Heart left ventricle (tissue), 16 donors: ENCODE measurements around the gene AFG3L2. TPM values are rescaled to one million over a fixed set of nuclear protein-coding genes. Genes with fewer than 3 reads are reported as not detected.

Experiments used
- ATAC-seq, 4 donors: fragments of 200-7000 bp; cut with Tn5 transposase; one replicate each; pipeline ENCODE4 v1.9.1; 2020 to 2022; ENCODE audit warnings: moderate library complexity in 4 of 4, mild to moderate bottlenecking in 3 of 4, moderate number of reproducible peaks in 1 of 4
- DNase-seq, 5 donors: peaks; one replicate each; pipeline ENCODE4 v3.0.0-alpha.2; 2020
- H3K27ac ChIP-seq, 12 donors: fragments of 200-600 bp; sonication (generic) in 4 of 12; one replicate each; pipeline versions ENCODE4 v1.5.0 to v1.8.0; 2016 to 2022; ENCODE audit warnings: mild to moderate bottlenecking in 2 of 12
- H3K27me3 ChIP-seq, 9 donors: fragments of 200-600 bp; sonication (generic) in 2 of 9; one replicate each; pipeline versions ENCODE4 v1.5.1 to v1.8.0; 2016 to 2022; ENCODE audit warnings: mild to moderate bottlenecking in 3 of 9
- H3K36me3 ChIP-seq, 9 donors: fragments of 200-600 bp; sonication (generic) in 2 of 9; one replicate each; pipeline versions ENCODE4 v1.5.0 to v1.8.0; 2018 to 2022; ENCODE audit warnings: mild to moderate bottlenecking in 2 of 9
- H3K4me1 ChIP-seq, 12 donors: fragments of 200-600 bp; sonication (generic) in 4 of 12; one replicate each; pipeline versions ENCODE4 v1.5.0 to v1.8.0; 2016 to 2022; ENCODE audit warnings: mild to moderate bottlenecking in 3 of 12
- H3K4me3 ChIP-seq, 12 donors: fragments of 200-600 bp; sonication (generic) in 4 of 12; one replicate each; pipeline versions ENCODE4 v1.5.0 to v1.8.0; 2017 to 2022; ENCODE audit warnings: mild to moderate bottlenecking in 9 of 12, moderate library complexity in 4 of 12
- H3K9me3 ChIP-seq, 12 donors: fragments of 200-600 bp; sonication (generic) in 4 of 12; one replicate each; pipeline versions ENCODE4 v1.5.0 to v1.8.0; 2016 to 2022; ENCODE audit warnings: mild to moderate bottlenecking in 1 of 12
- CTCF ChIP-seq, 12 donors: fragments of 200-600 bp; sonication (generic) in 4 of 12; IDR thresholded peaks; one replicate each; pipeline versions ENCODE4 v1.5.0 to v1.8.0; 2018 to 2022; ENCODE audit warnings: antibody characterized with exemption in 12 of 12, mild to moderate bottlenecking in 5 of 12
- POLR2A ChIP-seq, 2 donors: fragments of 450-650 bp; IDR thresholded peaks; one replicate each; pipeline ENCODE4 v1.6.1; 2017; ENCODE audit warnings: antibody characterized with exemption in 2 of 2, mild to moderate bottlenecking in 2 of 2, moderate library complexity in 2 of 2
- WGBS, 4 donors: extraction: QIAGEN DNeasy Blood & Tissue Kit in 2 of 4; methylation state at CpG; one replicate each; pipeline versions ENCODE4 v1.1.5 to v1.1.7; 2013 to 2018; 5-methylcytosine and 5-hydroxymethylcytosine counted together
- intact Hi-C, 10 donors: fragments of 100-400 bp; cut with DNase I; formaldehyde crosslinking; loops; one replicate each; pipeline versions ENCODE4 v1.11.1 to v1.14.2; 2022
- polyA plus RNA-seq, 2 donors: library from polyadenylated mRNA; stranded (reverse); fragments of 200-250 nt; gene quantifications; one replicate each; pipeline ENCODE4 v1.2.3, GENCODE V29; 2013
- total RNA-seq, 9 donors: library from RNA; depleted of rRNA in 2 of 9; stranded (reverse); fragments of >200 nt in 2 of 9; fragmentation: NEBNext Ultra II Directional in 3 of 9; extraction: Animal tissue kit (Norgen Biotek cat#: 25700) in 3 of 9; gene quantifications; one replicate each; pipeline versions ENCODE4 v1.1.0 to v1.2.4, GENCODE V29; 2016 to 2023
- donor health status: ischemic (EF 13 %, LVEDD 7.1; RV severe dilation, severe dysfunction).
- donor health status: healthy with polysubstance abuse.
- donor health status: DM: no; HTN: yes; CAD: no.
- donor health status: DM: no; HTN: no; CAD: no.
- donor health status: ischemic (EF 25% LVEDD 6.9; RV normal size, moderate dysfunction).
- donor health status: ischemic (EF 25% LVEDD 5.7; RV mildly dilated, moderate dysfunction).
- donor health status: healthy.
- donor health status: DM: yes; HTN: yes; CAD: no.
- donor health status: ischemic (EF 35%, LVEDD 5.7; RV mildly dilated, moderate dysfunction).
- donor health status: nonischemic (EF 11% LVEDD 7.7; RV severe dilation, severe dysfunction).
- donor health status: DM: yes; HTN: yes; CAD: no.
- donor health status: PGD.
- donor health status: ischemic (EF 29% LVEDD 5.4; RV normal size, mild dysfunction).
- donor health status: nonischemic (EF 23%, LVEDD 6.1; RV moderate dilation, normal function).

The AFG3L2 gene
- total and polyA plus RNA-seq, 11 donors = 59.9 to 174 (median 138) TPM

DNA sequence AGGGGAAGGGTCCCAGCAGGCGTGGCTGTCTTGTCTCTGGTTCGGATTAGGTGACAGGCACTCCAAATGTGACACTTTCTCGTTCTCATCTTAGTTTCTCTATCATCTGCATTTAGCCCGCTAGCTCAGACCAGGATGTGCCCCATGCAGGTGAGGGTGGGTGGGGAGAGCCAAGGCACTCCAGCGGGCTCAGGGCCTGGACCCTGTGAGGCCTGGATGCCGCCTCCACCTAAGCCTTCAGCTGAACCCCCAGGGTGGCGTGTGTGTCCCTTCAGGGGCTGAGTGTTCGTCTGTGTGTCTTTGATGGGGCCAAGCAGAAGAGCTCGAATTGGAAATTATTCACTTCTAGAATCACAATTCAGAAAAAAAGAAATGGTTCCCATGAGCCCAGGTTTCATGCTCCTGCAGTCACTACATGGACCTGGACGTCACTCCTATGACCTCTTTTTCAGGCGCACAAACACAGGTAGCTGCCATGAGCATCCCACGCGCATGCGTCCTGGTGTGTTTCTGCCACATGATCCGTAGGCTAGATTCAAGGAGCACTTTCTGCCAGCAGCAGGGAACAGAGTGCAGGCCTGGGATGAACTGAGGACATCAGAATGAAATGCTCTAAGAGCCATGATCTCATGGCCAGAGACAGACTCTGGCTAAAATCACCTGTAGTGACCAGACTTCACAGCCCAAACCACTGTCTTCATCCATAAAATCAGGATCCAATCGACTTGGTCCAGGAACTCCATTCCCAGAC, 97.1 kb downstream of the AFG3L2 start:
- H3K4me1 ChIP-seq = peaks cover 0 to 34% (median 22%) of the 10 kb centered on the region in 12 donors
- no peaks in the 10 kb centered on the region for H3K9me3 ChIP-seq
- H3K27ac ChIP-seq = peak overlapping the region; percentile 87 to 100 (median 96)
- DNase-seq (peak in 4 of 5 donors; percentile 38 to 76 (median 68)), ATAC-seq (peak in 3 of 4 donors; percentile 4 to 49 (median 34))
- H3K27me3 ChIP-seq = no peaks in the 10 kb centered on the region
- H3K36me3 ChIP-seq = no peaks in the 10 kb centered on the region
- intact Hi-C loops = loop anchor here in 5 of 10 donors (1.0 to 10.0 kb wide), 4 partner anchors 27 to 97 kb away; partner anchors contain the start of gene AFG3L2 (in 3 of the 5)
- WGBS, 4 donors = 63 to 85% (median 68%) methylated on average over 15 to 16 of the region's 16 CpGs
- TF ChIP-seq CTCF (IDR thresholded peaks at IDR 0.05) (no peak), POLR2A (IDR thresholded peaks at IDR 0.05) (no peak)
- H3K4me3 ChIP-seq = peak overlapping the region; percentile 3 to 61 (median 48)

Other genes with a start within 250 kb of the AFG3L2 start
- 10 to 100 TPM in 1 of 9 donors, 1 to 10 TPM in 3, under 1 TPM in 2, not detected in 3; 0.35 to 17.1 (median 2.4) TPM for gene CIDEA, start 122.9 kb downstream of the AFG3L2 start, total RNA-seq
- gene CIDEA, start 122.9 kb downstream of the AFG3L2 start, polyA plus RNA-seq = 1 to 10 TPM in 1 of 2 donors, under 1 TPM in 1; 0.61 to 1.8 TPM
- 100 to 1,000 TPM in 6 of 9 donors, 10 to 100 TPM in 3; 64.8 to 421 (median 126) TPM for gene TUBB6, start 69.0 kb downstream of the AFG3L2 start, total RNA-seq
- gene TUBB6, start 69.0 kb downstream of the AFG3L2 start, polyA plus RNA-seq = 100 to 1,000 TPM in 1 of 2 donors, 10 to 100 TPM in 1; 90.4 to 800 TPM
- gene PRELID3A, start 30.7 kb upstream of the AFG3L2 start, total RNA-seq = 1 to 10 TPM in 4 of 9 donors, under 1 TPM in 5; 0.31 to 2.4 (median 0.87) TPM
- gene PRELID3A, start 30.7 kb upstream of the AFG3L2 start, polyA plus RNA-seq = 1 to 10 TPM; 1.3 to 2.0 TPM